GM19238 (cell line): ENCODE measurements around the gene AKR1C2.
"Not testable (repeated sequence)": the region's sequence is repeated elsewhere in the genome, so short reads cannot be mapped to it uniquely, and the experiment has no call there.

Experiments used
- DNase-seq: peaks from one replicate; pipeline ENCODE4 v3.0.0; 2011; ENCODE audit warnings: low spot score; ENCODE audit not compliant: insufficient read length

Gene AKR1C2

GRCh38 chr10:5025461-5025881, 21.8 kb upstream of the AKR1C2 start:
- DNase-seq: not testable (repeated sequence)

- DNase-seq: no peak
These were observed 19.6 kb upstream of the AKR1C2 start for GRCh38 chr10:5023177-5023805.

GRCh38 chr10:5021624-5022290, 18.1 kb upstream of the AKR1C2 start:
- not testable (repeated sequence) for DNase-seq

- not testable (repeated sequence) for DNase-seq
These were observed 16.3 kb upstream of the AKR1C2 start for GRCh38 chr10:5019770-5020612.

- DNase-seq: not testable (repeated sequence)
These were observed 15.1 kb upstream of the AKR1C2 start for GRCh38 chr10:5018671-5019277.

GRCh38 chr10:5018134-5018533, 14.5 kb upstream of the AKR1C2 start:
- no peak for DNase-seq

- no peak for DNase-seq
These were observed 11.3 kb upstream of the AKR1C2 start for GRCh38 chr10:5014936-5015335.

GRCh38 chr10:5014200-5014910, 10.7 kb upstream of the AKR1C2 start:
- DNase-seq: not testable (repeated sequence)

GRCh38 chr10:5013385-5013784, 9.7 kb upstream of the AKR1C2 start:
- DNase-seq: no peak

GRCh38 chr10:5012595-5012994, 8.9 kb upstream of the AKR1C2 start:
- DNase-seq: no peak

- not testable (repeated sequence) for DNase-seq
These were observed 7.7 kb upstream of the AKR1C2 start for GRCh38 chr10:5011392-5011791.

- not testable (repeated sequence) for DNase-seq
These were observed 6.4 kb upstream of the AKR1C2 start for GRCh38 chr10:5010043-5010442.

- not testable (repeated sequence) for DNase-seq
These were observed 5.3 kb upstream of the AKR1C2 start for GRCh38 chr10:5008857-5009548.

GRCh38 chr10:5004501-5004900, 844 bp upstream of the AKR1C2 start:
- not testable (repeated sequence) for DNase-seq

- not testable (repeated sequence) for DNase-seq
These were observed 351 bp upstream of the AKR1C2 start for GRCh38 chr10:5004030-5004385.

GRCh38 chr10:5002013-5002727, 1.5 kb downstream of the AKR1C2 start:
- DNase-seq: no peak

- no peak for DNase-seq
These were observed 5.0 kb downstream of the AKR1C2 start for GRCh38 chr10:4998671-4999070.

GRCh38 chr10:4994260-4994659, 9.4 kb downstream of the AKR1C2 start:
- DNase-seq: not testable (repeated sequence)

- not testable (repeated sequence) for DNase-seq
These were observed 11.1 kb downstream of the AKR1C2 start for GRCh38 chr10:4992564-4992963.

GRCh38 chr10:4991463-4991862, 12.2 kb downstream of the AKR1C2 start:
- DNase-seq: not testable (repeated sequence)
